Measurements from ENCODE around the gene PDE4D. TPM values are rescaled to one million over a fixed set of nuclear protein-coding genes. Genes with fewer than 3 reads are reported as not detected.
"Not testable (repeated sequence)": the region's sequence is repeated elsewhere in the genome, so short reads cannot be mapped to it uniquely, and the experiment has no call there.

PDE4D gene
- total RNA-seq, 1 donor from 2014 or later = 27.4 TPM

- DNase-seq (ENCODE audit: extremely low read depth, low read depth, low spot score) = no peak
Measured at GRCh38 chr5:59445741-59446140, 447.8 kb downstream of the PDE4D start.

- DNase-seq (ENCODE audit: extremely low read depth, low read depth, low spot score) = no peak
Measured at GRCh38 chr5:59439303-59439702, 454.2 kb downstream of the PDE4D start.

GRCh38 chr5:59437176-59437575, 456.4 kb downstream of the PDE4D start:
- no peak for DNase-seq (ENCODE audit: extremely low read depth, low read depth, low spot score)

- DNase-seq (ENCODE audit: extremely low read depth, low read depth, low spot score) = no peak
Measured at GRCh38 chr5:59436364-59437148, 457.0 kb downstream of the PDE4D start.

GRCh38 chr5:59433174-59433573, 460.4 kb downstream of the PDE4D start:
- DNase-seq (ENCODE audit: extremely low read depth, low read depth, low spot score) = no peak

- DNase-seq (ENCODE audit: extremely low read depth, low read depth, low spot score) = no peak
Measured at GRCh38 chr5:59430066-59430685, 463.4 kb downstream of the PDE4D start.

GRCh38 chr5:59428391-59428790, 465.1 kb downstream of the PDE4D start:
- no peak for DNase-seq (ENCODE audit: extremely low read depth, low read depth, low spot score)

- no peak for DNase-seq (ENCODE audit: extremely low read depth, low read depth, low spot score)
Measured at GRCh38 chr5:59424515-59424914, 469.0 kb downstream of the PDE4D start.

- DNase-seq (ENCODE audit: extremely low read depth, low read depth, low spot score) = no peak
Measured at GRCh38 chr5:59423021-59423420, 470.5 kb downstream of the PDE4D start.

GRCh38 chr5:59421986-59422941, 471.3 kb downstream of the PDE4D start:
- DNase-seq (ENCODE audit: extremely low read depth, low read depth, low spot score) = no peak

GRCh38 chr5:59420596-59420995, 472.9 kb downstream of the PDE4D start:
- DNase-seq (ENCODE audit: extremely low read depth, low read depth, low spot score) = no peak

GRCh38 chr5:59418808-59419207, 474.7 kb downstream of the PDE4D start:
- no peak for DNase-seq (ENCODE audit: extremely low read depth, low read depth, low spot score)

- DNase-seq (ENCODE audit: extremely low read depth, low read depth, low spot score) = no peak
Measured at GRCh38 chr5:59416451-59416850, 477.1 kb downstream of the PDE4D start.

- DNase-seq (ENCODE audit: extremely low read depth, low read depth, low spot score) = no peak
Measured at GRCh38 chr5:59416026-59416425, 477.5 kb downstream of the PDE4D start.

- no peak for DNase-seq (ENCODE audit: extremely low read depth, low read depth, low spot score)
Measured at GRCh38 chr5:59412428-59412827, 481.1 kb downstream of the PDE4D start.

- DNase-seq (ENCODE audit: extremely low read depth, low read depth, low spot score) = not testable (repeated sequence)
Measured at GRCh38 chr5:59408997-59409396, 484.5 kb downstream of the PDE4D start.

- no peak for DNase-seq (ENCODE audit: extremely low read depth, low read depth, low spot score)
Measured at GRCh38 chr5:59407967-59408366, 485.6 kb downstream of the PDE4D start.

- DNase-seq (ENCODE audit: extremely low read depth, low read depth, low spot score) = no peak
Measured at GRCh38 chr5:59401637-59402036, 491.9 kb downstream of the PDE4D start.

- DNase-seq (ENCODE audit: extremely low read depth, low read depth, low spot score) = not testable (repeated sequence)
Measured at GRCh38 chr5:59394956-59395355, 498.6 kb downstream of the PDE4D start.

- no peak for DNase-seq (ENCODE audit: extremely low read depth, low read depth, low spot score)
Measured at GRCh38 chr5:59393585-59394420, 499.7 kb downstream of the PDE4D start.
